Coronary artery (tissue), 2 donors: ENCODE results near the gene MS4A6A.
"Not testable (repeated sequence)": the region's sequence is repeated elsewhere in the genome, so short reads cannot be mapped to it uniquely, and the experiment has no call there.

Source experiments
- DNase-seq: peaks from one replicate; pipeline ENCODE4 v3.0.0-alpha.2; 2017; ENCODE audit warnings: low spot score
- H3K27ac ChIP-seq, 2 donors: fragments of 200-600 bp; sonication (generic); one replicate each; pipeline ENCODE4 v1.5.1; 2016 to 2019
- H3K4me3 ChIP-seq: fragments of 200-600 bp; sonication (generic); 2 replicates; pipeline ENCODE4 v1.5.1; 2016; ENCODE audit warnings: mild to moderate bottlenecking, moderate library complexity
- TF ChIP-seq, protein P1 (sequence below): fragments of 200-600 bp; sonication (generic); IDR thresholded peaks from one replicate; pipeline ENCODE4 v1.5.1; 2019; ENCODE audit warnings: antibody characterized with exemption

The MS4A6A gene

DNA sequence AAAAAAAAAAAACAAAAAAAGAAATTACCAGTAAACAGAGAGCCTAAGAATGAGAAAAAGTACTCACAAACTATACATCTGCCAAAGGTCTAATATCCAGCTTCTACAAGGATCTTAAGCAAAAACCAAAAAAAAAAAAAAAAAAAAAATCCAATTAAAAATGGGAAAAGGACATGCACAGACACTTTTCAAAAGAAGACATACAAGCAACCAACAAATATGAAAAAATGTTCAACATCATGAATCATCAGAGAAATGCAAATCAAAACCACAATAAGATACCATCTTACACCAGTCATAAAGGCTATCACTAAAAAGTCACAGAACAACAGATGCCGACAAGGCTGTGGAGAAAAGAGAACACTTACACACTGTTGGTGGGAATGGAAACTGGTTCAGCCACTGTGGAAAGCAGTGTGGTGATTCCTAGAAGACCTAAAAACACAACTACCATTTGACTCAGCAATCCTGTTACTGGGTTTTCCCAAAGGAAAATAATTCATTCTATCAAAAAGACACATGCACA lies 18.3 kb downstream of the MS4A6A start:
- no peak overlapping the region for H3K4me3 ChIP-seq
- H3K27ac ChIP-seq, result no peak overlapping the region
- TF ChIP-seq, protein P1, sequence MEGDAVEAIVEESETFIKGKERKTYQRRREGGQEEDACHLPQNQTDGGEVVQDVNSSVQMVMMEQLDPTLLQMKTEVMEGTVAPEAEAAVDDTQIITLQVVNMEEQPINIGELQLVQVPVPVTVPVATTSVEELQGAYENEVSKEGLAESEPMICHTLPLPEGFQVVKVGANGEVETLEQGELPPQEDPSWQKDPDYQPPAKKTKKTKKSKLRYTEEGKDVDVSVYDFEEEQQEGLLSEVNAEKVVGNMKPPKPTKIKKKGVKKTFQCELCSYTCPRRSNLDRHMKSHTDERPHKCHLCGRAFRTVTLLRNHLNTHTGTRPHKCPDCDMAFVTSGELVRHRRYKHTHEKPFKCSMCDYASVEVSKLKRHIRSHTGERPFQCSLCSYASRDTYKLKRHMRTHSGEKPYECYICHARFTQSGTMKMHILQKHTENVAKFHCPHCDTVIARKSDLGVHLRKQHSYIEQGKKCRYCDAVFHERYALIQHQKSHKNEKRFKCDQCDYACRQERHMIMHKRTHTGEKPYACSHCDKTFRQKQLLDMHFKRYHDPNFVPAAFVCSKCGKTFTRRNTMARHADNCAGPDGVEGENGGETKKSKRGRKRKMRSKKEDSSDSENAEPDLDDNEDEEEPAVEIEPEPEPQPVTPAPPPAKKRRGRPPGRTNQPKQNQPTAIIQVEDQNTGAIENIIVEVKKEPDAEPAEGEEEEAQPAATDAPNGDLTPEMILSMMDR, result no peak
- no peak for DNase-seq

DNA sequence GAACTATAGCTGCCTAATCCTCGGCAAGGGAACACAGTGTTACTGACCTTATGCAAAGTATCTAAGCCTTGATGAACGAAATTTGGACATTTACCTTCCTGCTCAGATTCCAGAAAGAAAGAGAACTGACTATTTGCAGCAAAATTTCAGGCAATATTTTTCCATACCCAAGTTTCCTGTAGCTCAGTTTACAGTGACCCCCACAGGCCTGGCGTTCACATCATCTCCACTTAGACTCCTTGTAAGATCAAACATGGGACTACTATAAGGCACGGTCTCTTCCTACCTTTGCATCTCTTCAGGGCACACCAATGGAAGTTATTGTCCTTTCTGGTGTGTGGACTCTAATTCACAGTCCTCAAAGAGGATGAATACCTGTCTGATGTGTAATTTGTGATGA lies 21.1 kb downstream of the MS4A6A start:
- DNase-seq, result no peak
- TF ChIP-seq, protein P1, result no peak
- no peak overlapping the region for H3K4me3 ChIP-seq
- H3K27ac ChIP-seq, result no peak overlapping the region

DNA sequence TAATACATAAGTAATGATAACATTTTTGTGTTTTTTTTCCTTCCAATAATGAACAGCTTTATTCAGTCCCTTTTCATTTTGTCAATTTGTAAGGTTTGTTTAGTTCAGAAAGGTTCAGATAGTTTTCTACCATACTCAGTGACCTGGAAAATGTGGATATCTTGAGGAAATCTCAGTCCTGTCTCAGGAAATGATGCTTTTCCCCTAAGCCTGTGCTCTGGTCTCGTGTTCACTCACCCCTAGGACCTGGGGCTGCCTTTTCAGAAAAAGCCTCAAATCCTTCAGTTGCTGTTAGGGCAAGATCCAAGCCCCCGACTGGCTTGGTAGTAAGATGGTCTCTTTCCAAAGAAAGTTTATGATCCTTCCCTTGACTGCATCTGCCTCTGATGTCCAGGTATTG lies 21.8 kb downstream of the MS4A6A start:
- DNase-seq, result no peak
- no peak overlapping the region for H3K4me3 ChIP-seq
- TF ChIP-seq, protein P1, result no peak
- H3K27ac ChIP-seq, result no peak overlapping the region

DNA sequence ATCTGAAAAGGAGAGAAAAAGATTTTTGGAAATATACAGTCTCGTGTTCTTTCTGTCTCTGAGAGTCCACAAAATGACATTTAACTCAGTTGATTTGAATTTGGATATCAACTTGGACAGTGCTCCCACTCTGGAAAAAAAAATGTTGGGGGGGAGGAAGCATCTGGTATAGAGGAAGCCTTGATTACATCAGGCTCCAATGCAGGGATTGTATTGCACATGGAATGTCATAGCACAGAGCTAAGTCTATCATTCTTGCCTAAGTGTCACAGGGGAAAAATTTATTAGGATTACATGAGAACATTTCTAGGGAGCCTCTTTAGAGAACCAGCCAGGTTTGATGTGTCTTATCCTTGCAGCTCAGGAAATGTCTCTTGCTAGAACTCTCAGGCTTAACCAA lies 23.0 kb downstream of the MS4A6A start:
- TF ChIP-seq, protein P1, result no peak
- H3K4me3 ChIP-seq, result no peak overlapping the region
- no peak for DNase-seq
- no peak overlapping the region for H3K27ac ChIP-seq

DNA sequence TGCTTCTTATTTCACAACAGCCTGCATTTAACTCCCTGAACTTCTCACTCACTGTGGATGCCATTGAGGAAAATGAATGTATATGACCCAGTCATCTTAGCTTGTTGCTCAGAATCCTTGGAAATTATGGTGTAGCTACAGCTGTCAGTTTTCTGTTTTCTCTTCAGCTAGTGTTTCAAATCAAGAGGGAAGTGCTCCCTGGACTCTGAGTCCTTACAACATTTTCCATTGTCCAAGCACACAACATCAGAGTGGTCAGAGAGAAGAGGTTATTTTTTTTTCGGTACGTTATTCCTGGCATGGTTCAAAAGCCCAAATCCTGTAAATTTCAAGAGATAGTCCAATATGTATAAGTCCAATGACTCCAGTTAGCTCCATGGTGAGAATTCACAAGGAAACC lies 23.6 kb downstream of the MS4A6A start:
- TF ChIP-seq, protein P1, result no peak

DNA sequence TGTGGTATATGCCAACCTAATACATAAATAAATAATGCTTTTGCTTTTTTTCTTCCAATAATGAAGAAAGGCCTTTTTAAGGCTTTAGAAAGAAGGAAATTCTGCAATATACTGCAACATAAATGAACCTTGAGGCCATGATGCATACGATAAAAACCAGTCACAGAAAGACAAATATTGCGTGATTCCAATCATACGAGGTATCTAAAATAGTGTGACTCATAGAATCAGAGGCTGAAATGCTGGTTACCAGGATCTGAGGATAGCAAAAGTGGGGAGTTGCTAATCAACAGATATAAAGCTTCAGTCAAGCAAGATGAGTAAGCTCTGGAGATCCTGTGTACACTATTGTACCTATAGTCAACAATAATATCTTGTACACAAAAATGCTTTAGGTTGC lies 24.2 kb downstream of the MS4A6A start:
- Histone ChIP-seq H3K4me3 (no peak overlapping the region), H3K27ac (no peak overlapping the region)
- DNase-seq, result no peak
- TF ChIP-seq, protein P1, result no peak

More for the DNA sequence above, 23.6 kb downstream of the MS4A6A start:
- DNase-seq, result no peak
- no peak overlapping the region for H3K4me3 ChIP-seq
- H3K27ac ChIP-seq, result no peak overlapping the region

DNA sequence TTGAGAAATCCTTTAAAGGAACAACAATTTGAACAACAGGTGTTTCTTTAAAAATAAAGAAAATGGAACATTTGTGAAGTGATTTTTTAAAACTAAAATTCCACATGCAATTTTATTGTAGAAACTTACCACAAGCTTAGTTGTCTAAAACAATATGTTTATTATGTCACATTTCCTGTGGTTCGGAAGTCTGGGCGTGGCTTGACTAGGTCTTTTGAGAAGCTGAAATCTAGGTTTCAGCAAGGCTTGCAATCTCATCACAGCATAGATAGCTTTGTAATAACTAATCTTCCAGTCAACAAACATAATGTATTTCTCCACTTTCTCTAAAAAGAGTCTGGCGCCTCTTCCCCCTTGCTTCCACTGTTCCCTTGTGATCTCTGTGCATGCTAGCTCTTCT lies 27.0 kb downstream of the MS4A6A start:
- Histone ChIP-seq H3K27ac (no peak overlapping the region), H3K4me3 (no peak overlapping the region)
- TF ChIP-seq, protein P1, result no peak
- no peak for DNase-seq

DNA sequence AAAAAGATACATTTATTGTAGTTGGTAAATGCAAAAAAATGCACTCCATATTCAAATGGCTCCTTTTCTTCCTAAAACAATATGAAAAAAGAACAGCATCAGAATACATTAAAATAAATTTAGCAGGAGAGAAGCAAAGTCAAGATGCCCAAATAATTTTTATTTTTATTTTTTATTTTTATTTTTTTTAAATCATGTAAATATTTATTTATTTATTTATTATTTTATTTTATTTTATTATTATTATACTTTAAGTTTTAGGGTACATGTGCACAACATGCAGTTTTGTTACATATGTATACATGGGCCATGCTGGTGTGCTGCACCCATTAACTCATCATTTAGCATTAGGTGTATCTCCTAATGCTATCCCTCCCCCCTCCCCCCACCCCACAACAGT lies 30.2 kb downstream of the MS4A6A start:
- not testable (repeated sequence) for DNase-seq, H3K27ac ChIP-seq, H3K4me3 ChIP-seq
